ENCODE measurements around the gene TTC34.

Gene TTC34

GRCh38 chr1:2623571-2624337 is 177.7 kb downstream of the TTC34 start:
- H3K4me3 ChIP-seq (ENCODE audit: low read depth, low read length, poor library complexity, severe bottlenecking) = no peak overlapping the region
- no peaks in the 10 kb centered on the region; the same call in 1 of the 2 replicates for H3K27me3 ChIP-seq (ENCODE audit: insufficient read depth, low read length)
- no peak overlapping the region for H3K9ac ChIP-seq (ENCODE audit: low read length)
- H3K4me1 ChIP-seq (ENCODE audit: insufficient read depth, low read length, severe bottlenecking) = no peaks in the 10 kb centered on the region
- H3K27ac ChIP-seq (ENCODE audit: low read depth, low read length, poor library complexity, severe bottlenecking) = no peak overlapping the region
- H3K9me2 ChIP-seq (ENCODE audit: low read depth, low read length) = no peaks in the 10 kb centered on the region
- H2AFZ ChIP-seq (ENCODE audit: low read length) = no peak overlapping the region
- no peak overlapping the region for H3K4me2 ChIP-seq (ENCODE audit: low read length)
- no peaks in the 10 kb centered on the region for H3K9me3 ChIP-seq (ENCODE audit: low read length)
- no peaks in the 10 kb centered on the region for H3K79me2 ChIP-seq (ENCODE audit: insufficient read depth, low read length)
- no peaks in the 10 kb centered on the region for H3F3A ChIP-seq (ENCODE audit: insufficient read depth, low read length)
- H3K36me3 ChIP-seq (ENCODE audit: insufficient read depth, low read length) = no peaks in the 10 kb centered on the region
- no peaks in the 10 kb centered on the region for H4K20me1 ChIP-seq (ENCODE audit: insufficient read depth, low read length)
- TF ChIP-seq CTCF (IDR thresholded peaks at IDR 0.05; ENCODE audit: low read length) (no peak), EZH2 (IDR thresholded peaks at IDR 0.05; ENCODE audit: borderline replicate concordance, low read length) (no peak)

- Histone ChIP-seq H3K36me3 (ENCODE audit: insufficient read depth, low read length) (no peaks in the 10 kb centered on the region), H3K27ac (ENCODE audit: low read depth, low read length, poor library complexity, severe bottlenecking) (no peak overlapping the region), H3K4me1 (ENCODE audit: insufficient read depth, low read length, severe bottlenecking) (no peaks in the 10 kb centered on the region), H2AFZ (ENCODE audit: low read length) (no peak overlapping the region), H3K9ac (ENCODE audit: low read length) (no peak overlapping the region), H4K20me1 (ENCODE audit: insufficient read depth, low read length) (no peaks in the 10 kb centered on the region), H3K27me3 (ENCODE audit: insufficient read depth, low read length) (no peaks in the 10 kb centered on the region; the same call in none of the 2 replicates), H3K79me2 (ENCODE audit: insufficient read depth, low read length) (no peaks in the 10 kb centered on the region), H3F3A (ENCODE audit: insufficient read depth, low read length) (no peaks in the 10 kb centered on the region), H3K4me2 (ENCODE audit: low read length) (no peak overlapping the region), H3K9me3 (ENCODE audit: low read length) (no peaks in the 10 kb centered on the region), H3K9me2 (ENCODE audit: low read depth, low read length) (no peaks in the 10 kb centered on the region), H3K4me3 (ENCODE audit: low read depth, low read length, poor library complexity, severe bottlenecking) (no peak overlapping the region)
- TF ChIP-seq EZH2 (IDR thresholded peaks at IDR 0.05; ENCODE audit: borderline replicate concordance, low read length) (no peak), CTCF (IDR thresholded peaks at IDR 0.05; ENCODE audit: low read length) (no peak)
Observed at GRCh38 chr1:2617971-2618470, 183.5 kb downstream of the TTC34 start.

- no peak overlapping the region for H2AFZ ChIP-seq (ENCODE audit: low read length)
- H3K36me3 ChIP-seq (ENCODE audit: insufficient read depth, low read length) = no peaks in the 10 kb centered on the region
- no peaks in the 10 kb centered on the region for H3F3A ChIP-seq (ENCODE audit: insufficient read depth, low read length)
- no peaks in the 10 kb centered on the region for H3K79me2 ChIP-seq (ENCODE audit: insufficient read depth, low read length)
- no peaks in the 10 kb centered on the region for H3K9me3 ChIP-seq (ENCODE audit: low read length)
- no peaks in the 10 kb centered on the region for H4K20me1 ChIP-seq (ENCODE audit: insufficient read depth, low read length)
- no peak overlapping the region for H3K4me2 ChIP-seq (ENCODE audit: low read length)
- peaks cover 4% of the 10 kb centered on the region for H3K27me3 ChIP-seq (ENCODE audit: insufficient read depth, low read length)
- no peak overlapping the region for H3K9ac ChIP-seq (ENCODE audit: low read length)
- H3K4me1 ChIP-seq (ENCODE audit: insufficient read depth, low read length, severe bottlenecking) = no peaks in the 10 kb centered on the region
- no peak overlapping the region for H3K27ac ChIP-seq (ENCODE audit: low read depth, low read length, poor library complexity, severe bottlenecking)
- TF ChIP-seq EZH2 (IDR thresholded peaks at IDR 0.05; ENCODE audit: borderline replicate concordance, low read length) (no peak), CTCF (IDR thresholded peaks at IDR 0.05; ENCODE audit: low read length) (no peak)
- H3K4me3 ChIP-seq (ENCODE audit: low read depth, low read length, poor library complexity, severe bottlenecking) = no peak overlapping the region
- H3K9me2 ChIP-seq (ENCODE audit: low read depth, low read length) = no peaks in the 10 kb centered on the region
Observed at GRCh38 chr1:2614145-2614544, 187.3 kb downstream of the TTC34 start.
